H1 (cell line): ENCODE measurements around the gene GCNT1. TPM values are rescaled to one million over a fixed set of nuclear protein-coding genes. Genes with fewer than 3 reads are reported as not detected.

Experiments
- CTCF ChIA-PET: fragments of 300-600 bp; sonication (Branson Sonifier 250); formaldehyde crosslinking; loops from one replicate; lab custom pipeline; 2021; ENCODE audit not compliant: partially characterized antibody; lab: Charles Lee
- POLR2A ChIA-PET: fragments of 300-600 bp; sonication (Branson Sonifier 250); formaldehyde crosslinking; loops from one replicate; lab custom pipeline; 2021; ENCODE audit warnings: inconsistent platforms; ENCODE audit not compliant: partially characterized antibody; lab: Charles Lee
- DNase-seq, 2 experiments: peaks; one replicate each; pipeline versions ENCODE4 v3.0.0 to v3.0.0-alpha.2; 2010 to 2022; ENCODE audit warnings: low spot score in 2 of 2, low read depth in 1 of 2, mixed read lengths in 1 of 2
- FAIRE-seq: peaks from 2 replicates; lab custom pipeline; 2011; peaks lifted over from hg19 to GRCh38; lab: Jason Lieb, UNC
- H2AFZ ChIP-seq: 2 replicates; pipeline ENCODE4 v1.8.1; 2012; ENCODE audit warnings: low read length, inconsistent platforms
- H2AK5ac ChIP-seq: 2 replicates; pipeline ENCODE4 v1.6.1; 2013; ENCODE audit warnings: low read depth, low read length
- H2BK120ac ChIP-seq: replicated peaks from 2 replicates; pipeline ENCODE3; 2013; ENCODE audit warnings: low read depth, low read length, inconsistent platforms
- H2BK12ac ChIP-seq: 2 replicates; pipeline ENCODE4 v1.6.1; 2013; ENCODE audit warnings: low read depth, low read length
- H2BK15ac ChIP-seq: 2 replicates; pipeline ENCODE4 v1.6.1; 2013; ENCODE audit warnings: low read length
- H2BK20ac ChIP-seq: 2 replicates; pipeline ENCODE4 v1.6.1; 2013; ENCODE audit warnings: low read length
- H2BK5ac ChIP-seq: 2 replicates; pipeline ENCODE4 v1.6.1; 2013; ENCODE audit warnings: low read depth, low read length
- H3K14ac ChIP-seq: 2 replicates; pipeline ENCODE4 v1.6.1; 2013; ENCODE audit warnings: inconsistent platforms; ENCODE audit not compliant: insufficient read length
- H3K18ac ChIP-seq: 2 replicates; pipeline ENCODE4 v1.6.1; 2013; ENCODE audit warnings: low read length; ENCODE audit errors: extremely low read depth
- H3K23ac ChIP-seq: 2 replicates; pipeline ENCODE4 v1.6.1; 2013; ENCODE audit warnings: inconsistent platforms; ENCODE audit not compliant: insufficient read length
- H3K23me2 ChIP-seq: 2 replicates; pipeline ENCODE4 v1.6.1; 2013; ENCODE audit warnings: low read depth, low read length
- H3K27ac ChIP-seq: 2 replicates; pipeline ENCODE4 v1.6.1; 2011; ENCODE audit warnings: low read depth, low read length, inconsistent platforms
- H3K27me3 ChIP-seq, 4 experiments: replicated peaks in 1 of 4; 1 replicate in 1 of 4; 2 replicates in 3 of 4; pipeline versions ENCODE4 v1.6.1 to v1.8.1; 2011 to 2013; ENCODE audit warnings: low read length in 3 of 4, mild to moderate bottlenecking in 3 of 4, inconsistent platforms in 2 of 4, mixed read lengths in 2 of 4, moderate library complexity in 1 of 4; ENCODE audit not compliant: control insufficient read depth in 3 of 4, insufficient read depth in 3 of 4; ENCODE audit errors: extremely low read depth in 1 of 4
- H3K36me3 ChIP-seq, 4 experiments: 2 replicates each; pipeline versions ENCODE4 v1.6.1 to v1.8.1; 2011 to 2013; ENCODE audit warnings: mild to moderate bottlenecking in 4 of 4, low read length in 3 of 4, moderate library complexity in 2 of 4, control low read depth in 1 of 4, inconsistent platforms in 1 of 4; ENCODE audit not compliant: insufficient read depth in 4 of 4, control insufficient read depth in 2 of 4
- H3K4ac ChIP-seq: replicated peaks from 2 replicates; pipeline ENCODE3; 2013; ENCODE audit warnings: low read length, low read depth, mixed read lengths, inconsistent platforms; ENCODE audit not compliant: insufficient read length
- H3K4me1 ChIP-seq, 4 experiments: replicated peaks in 1 of 4; 1 replicate in 1 of 4; 2 replicates in 3 of 4; pipeline versions ENCODE4 v1.6.1 to v1.8.1; 2011 to 2013; ENCODE audit warnings: low read length in 3 of 4, inconsistent platforms in 2 of 4, mixed read lengths in 1 of 4; ENCODE audit not compliant: insufficient read depth in 4 of 4, control insufficient read depth in 3 of 4
- H3K4me2 ChIP-seq, 2 experiments: 2 replicates each; pipeline versions ENCODE4 v1.6.1 to v1.8.1; 2011 to 2013; ENCODE audit warnings: low read depth in 2 of 2, low read length in 2 of 2, control low read depth in 1 of 2, inconsistent platforms in 1 of 2, mild to moderate bottlenecking in 1 of 2; ENCODE audit not compliant: insufficient read depth in 1 of 2
- H3K4me3 ChIP-seq, 4 experiments: fragments of 200-600, 300-600 bp in 1 of 4; sonication (generic), shearing (Covaris generic), sonication (Bioruptor Twin) in 1 of 4; 2 replicates each; pipeline versions ENCODE4 v1.5.1 to v1.8.1; 2011 to 2016; ENCODE audit warnings: low read length in 4 of 4, low read depth in 3 of 4, control low read depth in 2 of 4, inconsistent platforms in 2 of 4, mild to moderate bottlenecking in 2 of 4, mixed read lengths in 1 of 4, moderate library complexity in 1 of 4; ENCODE audit not compliant: insufficient read depth in 2 of 4; ENCODE audit errors: extremely low read depth in 1 of 4
- H3K56ac ChIP-seq: replicated peaks from 2 replicates; pipeline ENCODE3; 2013; ENCODE audit warnings: low read depth, mild to moderate bottlenecking, mixed read lengths, low read length, inconsistent platforms; ENCODE audit not compliant: insufficient read length
- H3K79me1 ChIP-seq: 2 replicates; pipeline ENCODE4 v1.6.1; 2013; ENCODE audit warnings: low read depth, low read length, control low read depth
- H3K79me2 ChIP-seq, 2 experiments: 2 replicates each; pipeline versions ENCODE4 v1.6.1 to v1.8.1; 2012 to 2013; ENCODE audit warnings: low read length in 2 of 2, mild to moderate bottlenecking in 2 of 2, inconsistent platforms in 1 of 2; ENCODE audit not compliant: insufficient read depth in 2 of 2, control insufficient read depth in 1 of 2
- H3K9ac ChIP-seq, 4 experiments: replicated peaks in 1 of 4; 1 replicate in 1 of 4; 2 replicates in 3 of 4; pipeline versions ENCODE4 v1.6.1 to v1.8.1; 2011 to 2013; ENCODE audit warnings: low read depth in 3 of 4, low read length in 3 of 4, control low read depth in 2 of 4, mild to moderate bottlenecking in 2 of 4, moderate library complexity in 2 of 4, inconsistent platforms in 1 of 4; ENCODE audit errors: extremely low read depth in 1 of 4
- H3K9me3 ChIP-seq, 2 experiments: 2 replicates each; pipeline versions ENCODE4 v1.6.1 to v1.8.1; 2012 to 2013; ENCODE audit warnings: mild to moderate bottlenecking in 2 of 2, moderate library complexity in 2 of 2, control low read depth in 1 of 2, inconsistent platforms in 1 of 2, low read depth in 1 of 2, low read length in 1 of 2, mixed read lengths in 1 of 2; ENCODE audit not compliant: insufficient read depth in 2 of 2
- H4K20me1 ChIP-seq, 2 experiments: replicated peaks in 1 of 2; 2 replicates each; pipeline versions ENCODE3 to v1.8.1; 2011 to 2013; ENCODE audit warnings: inconsistent platforms in 2 of 2, low read length in 2 of 2, mild to moderate bottlenecking in 1 of 2; ENCODE audit not compliant: insufficient read depth in 2 of 2, control insufficient read depth in 1 of 2
- H4K5ac ChIP-seq: 2 replicates; pipeline ENCODE4 v1.6.1; 2013; ENCODE audit warnings: low read length, low read depth, mixed read lengths, inconsistent platforms; ENCODE audit not compliant: insufficient read length
- H4K8ac ChIP-seq: 2 replicates; pipeline ENCODE4 v1.8.0; 2013; ENCODE audit warnings: mild to moderate bottlenecking, moderate library complexity, low read length, inconsistent platforms; ENCODE audit not compliant: insufficient read depth; ENCODE audit errors: extremely low read depth
- H4K91ac ChIP-seq: replicated peaks from 2 replicates; pipeline ENCODE3; 2013; ENCODE audit warnings: low read length, mixed read lengths, inconsistent platforms; ENCODE audit not compliant: insufficient read length
- KDM4A ChIP-seq: IDR thresholded peaks from one replicate; pipeline ENCODE4 v1.7.1; 2012; ENCODE audit warnings: low read depth, mild to moderate bottlenecking, moderate library complexity, low read length, inconsistent platforms; ENCODE audit not compliant: severe bottlenecking
- WGBS, 2 experiments: shearing (Covaris generic) in 1 of 2; methylation state at CpG; one replicate each; pipeline versions ENCODE4 v1.1.6 to v1.1.7; 2013 to 2015; ENCODE audit warnings: low lambda C conversion rate in 2 of 2, mixed read lengths in 2 of 2, inconsistent platforms in 1 of 2, low coverage in 1 of 2, missing lambda C conversion rate in 1 of 2; ENCODE audit not compliant: insufficient replicate concordance in 2 of 2, insufficient coverage in 1 of 2, insufficient read length in 1 of 2; ENCODE audit errors: extremely low coverage in 1 of 2, missing lambda C conversion rate in 1 of 2; 5-methylcytosine and 5-hydroxymethylcytosine counted together
- polyA plus RNA-seq, 7 experiments: library from polyadenylated mRNA; depleted of rRNA in 3 of 7; stranded (reverse) in 5 of 7; unstranded in 2 of 7; fragments of >200 nt in 5 of 7; fragments of 200-250 nt in 2 of 7; gene quantifications; 1 replicate in 5 of 7; 2 replicates in 1 of 7; 4 replicates in 1 of 7; pipeline versions ENCODE4 v1.2.1 to v1.2.3, GENCODE V29; 2011 to 2013; ENCODE audit warnings: missing spikeins in 2 of 7, mixed read lengths in 2 of 7
- total RNA-seq: library from RNA; stranded (reverse); fragmentation: NEBNext Ultra II Directional; extraction: Animal tissue kit (Norgen Biotek cat#: 25700); gene quantifications from 2 replicates; pipeline ENCODE4 v1.2.1, GENCODE V29; 2021

Gene GCNT1
- total and polyA plus RNA-seq, 2 of the 8 experiments (the other 6 are each of a cell fraction or from before 2014, with no cell fraction given) = 13.0 to 16.5 TPM

DNA sequence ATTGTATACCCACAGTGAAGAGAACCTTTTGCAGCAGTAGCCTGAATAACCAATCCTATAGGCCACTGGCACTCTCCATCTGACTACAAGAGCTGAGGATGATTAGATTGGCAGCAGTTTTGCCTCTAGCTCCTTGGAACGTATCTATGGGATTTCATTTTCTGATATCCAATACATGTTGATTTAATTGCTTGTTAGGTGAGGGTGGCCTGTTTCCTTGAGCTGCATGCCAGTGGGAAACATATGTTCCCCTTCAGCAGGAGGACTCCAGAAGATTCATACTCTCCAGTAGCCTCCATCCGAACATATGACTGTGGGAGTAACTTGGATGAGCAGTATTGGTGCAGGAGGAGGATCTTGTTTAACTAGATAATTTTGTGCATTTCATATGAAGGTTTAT is 51.5 kb downstream of the GCNT1 start:
- Histone ChIP-seq H2BK15ac (no peak overlapping the region), H2AFZ (no peak overlapping the region), H3K79me2 (no peaks in the 10 kb centered on the region)
- ChIA-PET POLR2A (no interaction called here), CTCF (no interaction called here)
- TF ChIP-seq KDM4A = no peak
- TF ChIP-seq, all 59 proteins: peak for 0
- Histone ChIP-seq H3K56ac (no peak overlapping the region), H3K27ac (no peak overlapping the region), H4K20me1 (no peaks in the 10 kb centered on the region), H3K4me1 (no peaks in the 10 kb centered on the region), H2AK5ac (no peak overlapping the region), H3K79me1 (no peaks in the 10 kb centered on the region), H2BK12ac (no peak overlapping the region), H3K14ac (no peak overlapping the region), H2BK5ac (no peak overlapping the region), H3K9ac (no peak overlapping the region), H3K9me3 (no peaks in the 10 kb centered on the region), H2BK20ac (no peak overlapping the region), H3K23ac (no peak overlapping the region), H4K91ac (no peak overlapping the region), H3K4me3 (no peak overlapping the region), H3K36me3 (no peaks in the 10 kb centered on the region), H3K18ac (no peak overlapping the region), H3K27me3 (no peaks in the 10 kb centered on the region), H3K4ac (no peak overlapping the region), H2BK120ac (no peak overlapping the region), H3K23me2 (no peaks in the 10 kb centered on the region), H4K8ac (no peak overlapping the region), H3K4me2 (no peak overlapping the region), H4K5ac (no peak overlapping the region)
- no peak for FAIRE-seq
- DNase-seq = no peak
- WGBS, 2 experiments = 84% methylated on average over 2 of the region's 2 CpGs; no CpG with 5 or more reads in 1 of the 2 experiments
